CD14-positive monocyte (primary cell): Measurements from ENCODE around the gene ZNF382. TPM values are rescaled to one million over a fixed set of nuclear protein-coding genes. Genes with fewer than 3 reads are reported as not detected.

Source experiments
- DNase-seq, 3 donors: peaks; one replicate each; pipeline ENCODE4 v3.0.0-alpha.2; 2011 to 2022
- H2AFZ ChIP-seq: 2 replicates; pipeline ENCODE4 v1.6.0; 2012; ENCODE audit warnings: mild to moderate bottlenecking, low read depth, low read length, inconsistent platforms; ENCODE audit not compliant: insufficient read depth, poor library complexity, severe bottlenecking
- H3K27ac ChIP-seq, 2 donors: 1 replicate in 1 of 2; 2 replicates in 1 of 2; pipeline ENCODE4 v1.5.1; 2012 to 2013; ENCODE audit warnings: low read length in 2 of 2, control low read depth in 1 of 2, inconsistent platforms in 1 of 2, low read depth in 1 of 2, mild to moderate bottlenecking in 1 of 2
- H3K27me3 ChIP-seq, 2 donors: one replicate each; pipeline versions ENCODE4 v1.6.0 to v1.6.1; 2011 to 2013; ENCODE audit warnings: low read length in 2 of 2; ENCODE audit not compliant: control insufficient read depth in 2 of 2, insufficient read depth in 2 of 2
- H3K36me3 ChIP-seq, 2 donors: replicated peaks in 1 of 2; 1 replicate in 1 of 2; 2 replicates in 1 of 2; pipeline versions ENCODE4 v1.5.1 to v1.6.1; 2012 to 2013; ENCODE audit warnings: low read length in 2 of 2, control low read depth in 1 of 2, inconsistent platforms in 1 of 2, mild to moderate bottlenecking in 1 of 2; ENCODE audit not compliant: insufficient read depth in 2 of 2, control insufficient read depth in 1 of 2
- H3K4me1 ChIP-seq, 2 donors: 1 replicate in 1 of 2; 2 replicates in 1 of 2; pipeline versions ENCODE4 v1.5.1 to v1.6.1; 2012 to 2013; ENCODE audit warnings: low read length in 2 of 2, control low read depth in 1 of 2, inconsistent platforms in 1 of 2, mild to moderate bottlenecking in 1 of 2, moderate library complexity in 1 of 2; ENCODE audit not compliant: insufficient read depth in 2 of 2, control insufficient read depth in 1 of 2
- H3K4me2 ChIP-seq: replicated peaks from 2 replicates; pipeline ENCODE3; 2012; ENCODE audit warnings: low read length, moderate library complexity, mild to moderate bottlenecking; ENCODE audit not compliant: poor library complexity, severe bottlenecking; ENCODE audit errors: extremely low read depth
- H3K4me3 ChIP-seq, 3 experiments: fragments of 200-600 bp in 1 of 3; sonication (generic) in 1 of 3; replicated peaks in 1 of 3; 1 replicate in 2 of 3; 2 replicates in 1 of 3; pipeline ENCODE4 v1.5.1; 2011 to 2013; ENCODE audit warnings: low read length in 3 of 3, mild to moderate bottlenecking in 3 of 3, control low read depth in 2 of 3, low read depth in 2 of 3, inconsistent platforms in 1 of 3, moderate library complexity in 1 of 3
- H3K79me2 ChIP-seq: 2 replicates; pipeline ENCODE4 v1.6.0; 2012; ENCODE audit warnings: mild to moderate bottlenecking, control low read depth, inconsistent platforms, low read length, moderate library complexity; ENCODE audit not compliant: insufficient read depth
- H3K9ac ChIP-seq: 2 replicates; pipeline ENCODE4 v1.6.0; 2017; ENCODE audit warnings: low read length, mild to moderate bottlenecking; ENCODE audit not compliant: insufficient read depth, poor library complexity, severe bottlenecking
- H3K9me3 ChIP-seq, 2 donors: replicated peaks in 1 of 2; 1 replicate in 1 of 2; 2 replicates in 1 of 2; pipeline versions ENCODE4 v1.5.1 to v1.6.1; 2012 to 2013; ENCODE audit warnings: low read length in 2 of 2, control low read depth in 1 of 2; ENCODE audit not compliant: control insufficient read depth in 1 of 2, insufficient read depth in 1 of 2
- H4K20me1 ChIP-seq: 2 replicates; pipeline ENCODE4 v1.6.0; 2012; ENCODE audit warnings: mild to moderate bottlenecking, low read length, control low read depth, moderate library complexity; ENCODE audit not compliant: insufficient read depth
- H3K27ac Mint-ChIP-seq, 7 donors: one replicate each; pipeline ENCODE4 v1.8.0; 2020; ENCODE audit warnings: mild to moderate bottlenecking in 7 of 7, mixed read lengths in 7 of 7, moderate library complexity in 6 of 7, inconsistent platforms in 2 of 7
- H3K27me3 Mint-ChIP-seq, 3 donors: one replicate each; pipeline ENCODE4 v1.8.0; 2021 to 2022; ENCODE audit warnings: low read depth in 3 of 3, mild to moderate bottlenecking in 3 of 3, mixed read lengths in 3 of 3, moderate library complexity in 3 of 3, inconsistent platforms in 1 of 3
- H3K36me3 Mint-ChIP-seq, 2 donors: one replicate each; pipeline ENCODE4 v1.8.0; 2020; ENCODE audit warnings: mixed read lengths in 2 of 2, inconsistent platforms in 1 of 2, mild to moderate bottlenecking in 1 of 2
- H3K4me1 Mint-ChIP-seq: one replicate; pipeline ENCODE4 v1.8.0; 2020; ENCODE audit warnings: mild to moderate bottlenecking, mixed read lengths
- H3K4me3 Mint-ChIP-seq, 2 donors: one replicate each; pipeline ENCODE4 v1.8.0; 2020; ENCODE audit warnings: mild to moderate bottlenecking in 2 of 2, mixed read lengths in 2 of 2, moderate library complexity in 1 of 2
- H3K9me3 Mint-ChIP-seq, 7 donors: one replicate each; pipeline ENCODE4 v1.8.0; 2020 to 2022; ENCODE audit warnings: mixed read lengths in 7 of 7, mild to moderate bottlenecking in 6 of 7, moderate library complexity in 6 of 7, inconsistent platforms in 2 of 7
- CTCF ChIP-seq: fragments of 200-600 bp; IDR thresholded peaks from one replicate; pipeline ENCODE4 v1.8.0; 2022; ENCODE audit warnings: antibody characterized with exemption, mild to moderate bottlenecking
- WGBS: methylation state at CpG from one replicate; pipeline ENCODE4 v1.1.5; 2013; ENCODE audit warnings: missing lambda C conversion rate; ENCODE audit not compliant: insufficient coverage; 5-methylcytosine and 5-hydroxymethylcytosine counted together
- intact Hi-C, 2 donors: fragments of 100-400 bp; cut with micrococcal nuclease; formaldehyde crosslinking; loops; one replicate each; pipeline versions ENCODE4 v1.15.0 to v1.15.1; 2023
- polyA plus RNA-seq, 3 donors: library from polyadenylated mRNA; depleted of rRNA in 1 of 3; unstranded in 2 of 3; stranded (reverse) in 1 of 3; fragments of 300-500 nt in 2 of 3; fragments of >200 nt in 1 of 3; fragmentation: Illumina TruSeq in 2 of 3; gene quantifications; 1 replicate in 2 of 3; 2 replicates in 1 of 3; pipeline ENCODE4 v1.2.3, GENCODE V29; 2012 to 2021

Gene ZNF382
- polyA plus RNA-seq, 3 donors: 0.37 to 0.63 TPM; not detected in 1

GRCh38 chr19:36573020-36573894, 31.9 kb upstream of the ZNF382 start, which contains the start of gene ZNF529:
Gene ZNF529, minus strand, starts transcription at chr19:36573292. Its CDS starts 946 bp downstream, at chr19:36572346.
- peak; percentile 84 to 88 (median 86) for DNase-seq
- Mint-ChIP-seq H3K36me3 (peaks cover 46 to 62% of the 10 kb centered on the region in 2 donors), H3K27me3 (peaks cover 0 to 3% (median 0%) of the 10 kb centered on the region in 3 donors), H3K9me3 (peaks cover 26 to 64% (median 50%) of the 10 kb centered on the region in 7 donors), H3K4me1 (peaks cover 22% of the 10 kb centered on the region), H3K4me3 (peak within 1 kb of the TSS; percentile 93 to 98), H3K27ac (peak within 1 kb of the TSS; percentile 84 to 96 (median 94))
- Histone ChIP-seq H3K4me3 (peak within 1 kb of the TSS; percentile 65 to 92 (median 76)), H2AFZ (peak within 1 kb of the TSS; percentile 97), H3K27ac (peak within 1 kb of the TSS; percentile 45 to 92), H3K4me1 (peaks cover 17 to 21% of the 10 kb centered on the region in 2 donors), H3K79me2 (peaks cover 19% of the 10 kb centered on the region), H3K9me3 (peaks cover 39 to 43% of the 10 kb centered on the region in 2 donors), H3K27me3 (no peaks in the 10 kb centered on the region), H3K36me3 (peaks cover 13 to 50% of the 10 kb centered on the region in 2 donors), H3K9ac (peak within 1 kb of the TSS; percentile 95), H4K20me1 (no peaks in the 10 kb centered on the region), H3K4me2 (peak within 1 kb of the TSS; percentile 75)
- WGBS: under 1% methylated on average over 63 of the region's 66 CpGs
- TF ChIP-seq CTCF: no peak
- intact Hi-C loops: loop anchor here (2.0 to 10.0 kb wide), 7 partner anchors 32 to 202 kb away; partner anchors contain the start of genes ZNF260 (in 2 of the 2), ZNF461 (in 2 of the 2), ZNF850 (in 2 of the 2) and ZFP14 (in 1 of the 2)
